Smooth muscle cell (in vitro differentiated cells): Measurements from ENCODE around the gene REC114. TPM values are rescaled to one million over a fixed set of nuclear protein-coding genes. Genes with fewer than 3 reads are reported as not detected.

ENCODE experiments used
- DNase-seq: peaks from one replicate; lab custom pipeline; 2025; ENCODE audit not compliant: unreplicated experiment; lab: John Stamatoyannopoulos, UW
- H2AFZ ChIP-seq: fragments of 200-600 bp; sonication (generic); 2 replicates; pipeline ENCODE4 v1.6.0; 2016; ENCODE audit warnings: antibody characterized with exemption, low read depth, mild to moderate bottlenecking
- H3F3A ChIP-seq: fragments of 200-600 bp; sonication (generic); 2 replicates; pipeline ENCODE4 v1.6.0; 2017; ENCODE audit warnings: antibody characterized with exemption, low read depth
- H3K27ac ChIP-seq: fragments of 200-600 bp; sonication (generic); 2 replicates; pipeline ENCODE4 v1.5.1; 2016; ENCODE audit warnings: low read depth, mild to moderate bottlenecking
- H3K27me3 ChIP-seq: fragments of 200-600 bp; sonication (generic); 2 replicates; pipeline ENCODE4 v1.6.1; 2016; ENCODE audit warnings: low read depth, mild to moderate bottlenecking
- H3K36me3 ChIP-seq: fragments of 200-600 bp; sonication (generic); 2 replicates; pipeline ENCODE4 v1.5.1; 2016; ENCODE audit warnings: low read depth
- H3K4me1 ChIP-seq: fragments of 200-600 bp; sonication (generic); 2 replicates; pipeline ENCODE4 v1.5.1; 2016; ENCODE audit warnings: low read depth
- H3K4me2 ChIP-seq: fragments of 200-600 bp; sonication (generic); 2 replicates; pipeline ENCODE4 v1.6.0; 2016; ENCODE audit warnings: mild to moderate bottlenecking
- H3K4me3 ChIP-seq: fragments of 200-600 bp; sonication (generic); 2 replicates; pipeline ENCODE4 v1.5.1; 2016; ENCODE audit warnings: mild to moderate bottlenecking
- H3K79me2 ChIP-seq: fragments of 200-600 bp; sonication (generic); 2 replicates; pipeline ENCODE4 v1.6.0; 2016; ENCODE audit warnings: low read depth, mild to moderate bottlenecking
- H3K9ac ChIP-seq: fragments of 200-600 bp; sonication (generic); 2 replicates; pipeline ENCODE4 v1.6.0; 2016; ENCODE audit warnings: low read depth
- H3K9me3 ChIP-seq: fragments of 200-600 bp; sonication (generic); replicated peaks from 2 replicates; pipeline ENCODE4 v1.5.1; 2016; ENCODE audit warnings: low read depth
- H4K20me1 ChIP-seq: fragments of 200-600 bp; sonication (generic); 2 replicates; pipeline ENCODE4 v1.6.0; 2016; ENCODE audit warnings: low read depth
- CTCF ChIP-seq: fragments of 200-600 bp; sonication (generic); IDR thresholded peaks from 2 replicates; pipeline ENCODE4 v1.5.1; 2017; ENCODE audit warnings: borderline replicate concordance, mild to moderate bottlenecking, antibody characterized with exemption; ENCODE audit not compliant: insufficient read depth, poor library complexity, severe bottlenecking
- WGBS: methylation state at CpG from one replicate; pipeline ENCODE4 v1.1.7; 2016; ENCODE audit warnings: low lambda C conversion rate; 5-methylcytosine and 5-hydroxymethylcytosine counted together
- polyA plus RNA-seq: library from polyadenylated mRNA; unstranded; fragments of >200 nt; fragmentation: Nextera tagmentation; extraction: Ambion mirVana; gene quantifications from 2 replicates; pipeline ENCODE4 v1.2.1, GENCODE V29; 2016
- total RNA-seq: library from RNA; depleted of rRNA; stranded (reverse); fragments of >200 nt; gene quantifications from 2 replicates; pipeline ENCODE4 v1.2.3, GENCODE V29; 2014

REC114 gene
- total and polyA plus RNA-seq, 2 experiments from 2014 or later: not detected

DNA sequence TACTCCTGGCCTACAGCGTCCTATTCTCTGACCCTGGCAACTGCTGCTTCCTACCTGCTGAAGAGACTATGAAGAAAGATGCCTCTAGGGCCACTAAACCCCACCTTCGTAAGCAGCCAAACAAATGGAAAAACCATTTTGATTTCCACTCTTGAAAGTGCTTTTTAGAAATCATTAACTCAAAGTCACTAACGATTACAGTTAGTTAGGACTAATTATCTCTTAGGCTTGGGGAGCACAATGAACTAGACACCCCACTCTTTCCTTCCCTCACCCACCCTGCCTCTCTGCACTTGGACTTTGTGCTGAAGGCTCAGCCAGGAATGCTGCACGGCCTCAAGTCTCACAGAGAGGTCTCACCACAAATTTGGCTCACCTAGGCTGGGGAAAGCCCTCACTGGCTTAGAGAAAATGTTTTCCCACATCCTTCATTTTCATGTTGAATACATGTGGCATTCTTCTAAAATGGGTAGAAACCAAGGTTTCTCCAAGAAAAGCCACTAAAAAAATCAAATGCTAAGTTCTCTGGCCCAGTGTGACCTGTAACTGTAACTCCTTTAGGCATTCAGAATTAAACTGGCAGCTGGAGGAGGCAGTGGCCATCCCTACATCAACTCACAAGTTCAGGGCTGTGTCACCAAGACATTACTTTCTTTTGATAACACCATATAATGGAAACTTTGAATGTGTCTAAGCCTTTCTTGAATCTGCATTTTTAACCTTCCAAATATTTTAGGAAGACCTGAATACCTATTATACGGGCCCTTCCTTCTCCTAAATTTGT is 143.1 kb downstream of the REC114 start:
- no peak overlapping the region for H3K4me2 ChIP-seq
- WGBS: 96% methylated on average over 5 of the region's 5 CpGs

GRCh38 chr15:73589766-73590165 is 146.8 kb downstream of the REC114 start:
- no peak for DNase-seq
- Histone ChIP-seq H4K20me1 (peaks cover 100% of the 10 kb centered on the region), H3F3A (peaks cover 4% of the 10 kb centered on the region), H3K9ac (no peak overlapping the region), H3K4me3 (no peak overlapping the region), H3K27ac (no peak overlapping the region), H3K9me3 (no peaks in the 10 kb centered on the region), H2AFZ (no peak overlapping the region), H3K79me2 (peaks cover 86% of the 10 kb centered on the region), H3K4me2 (no peak overlapping the region), H3K4me1 (no peaks in the 10 kb centered on the region), H3K36me3 (peaks cover 6% of the 10 kb centered on the region), H3K27me3 (no peaks in the 10 kb centered on the region)
- no peak for TF ChIP-seq CTCF
- WGBS: 100% methylated on average over 1 of the region's 1 CpG

More for the DNA sequence above, 143.1 kb downstream of the REC114 start:
- Histone ChIP-seq H3K27ac (no peak overlapping the region), H3K4me3 (no peak overlapping the region), H3K27me3 (no peaks in the 10 kb centered on the region), H3K4me1 (no peaks in the 10 kb centered on the region), H3K36me3 (peaks cover 10% of the 10 kb centered on the region), H3F3A (no peaks in the 10 kb centered on the region), H3K79me2 (peaks cover 53% of the 10 kb centered on the region), H2AFZ (no peak overlapping the region), H4K20me1 (peaks cover 100% of the 10 kb centered on the region), H3K9ac (no peak overlapping the region), H3K9me3 (no peaks in the 10 kb centered on the region)
- no peak for DNase-seq
- TF ChIP-seq CTCF: no peak

GRCh38 chr15:73590263-73590662 is 147.3 kb downstream of the REC114 start:
- Histone ChIP-seq H3K4me1 (no peaks in the 10 kb centered on the region), H2AFZ (no peak overlapping the region), H3K9ac (no peak overlapping the region), H3K27ac (no peak overlapping the region), H4K20me1 (peaks cover 100% of the 10 kb centered on the region), H3K9me3 (no peaks in the 10 kb centered on the region), H3K27me3 (no peaks in the 10 kb centered on the region), H3K36me3 (peaks cover 6% of the 10 kb centered on the region), H3F3A (peaks cover 4% of the 10 kb centered on the region), H3K4me3 (no peak overlapping the region), H3K79me2 (peaks cover 87% of the 10 kb centered on the region), H3K4me2 (no peak overlapping the region)
- DNase-seq: no peak
- 97% methylated on average over 5 of the region's 5 CpGs for WGBS
- no peak for TF ChIP-seq CTCF
